EL (cell line): ENCODE data around the gene ITGB7.
"Not testable (repeated sequence)": the region's sequence is repeated elsewhere in the genome, so short reads cannot be mapped to it uniquely, and the experiment has no call there.

Experiments used
- DNase-seq: peaks from one replicate; pipeline ENCODE4 v3.0.0-alpha.2; 2016

The ITGB7 gene

GRCh38 chr12:53176750-53177149 is 30.3 kb downstream of the ITGB7 start:
- no peak for DNase-seq

- DNase-seq = peak; percentile 65
Measured at GRCh38 chr12:53174881-53175491, 32.1 kb downstream of the ITGB7 start.

- DNase-seq = peak; percentile 70
Measured at GRCh38 chr12:53173085-53173715, 33.9 kb downstream of the ITGB7 start.

GRCh38 chr12:53172352-53172751 is 34.7 kb downstream of the ITGB7 start:
- DNase-seq = peak; percentile 66

- DNase-seq = no peak
Measured at GRCh38 chr12:53171725-53172329, 35.2 kb downstream of the ITGB7 start.

- DNase-seq = peak; percentile 37
Measured at GRCh38 chr12:53170876-53171724, 36.0 kb downstream of the ITGB7 start.

- DNase-seq = no peak
Measured at GRCh38 chr12:53170215-53170614, 36.8 kb downstream of the ITGB7 start.

- DNase-seq = no peak
Measured at GRCh38 chr12:53169644-53170043, 37.4 kb downstream of the ITGB7 start.

- DNase-seq = no peak
Measured at GRCh38 chr12:53166837-53167236, 40.2 kb downstream of the ITGB7 start.

GRCh38 chr12:53163008-53163407 is 44.0 kb downstream of the ITGB7 start:
- not testable (repeated sequence) for DNase-seq

- DNase-seq = no peak
Measured at GRCh38 chr12:53161119-53161911, 45.7 kb downstream of the ITGB7 start.

- DNase-seq = no peak
Measured at GRCh38 chr12:53160673-53161072, 46.4 kb downstream of the ITGB7 start.

GRCh38 chr12:53160000-53160399 is 47.1 kb downstream of the ITGB7 start:
- no peak for DNase-seq

- peak; percentile 82 for DNase-seq
Measured at GRCh38 chr12:53159195-53159839, 47.7 kb downstream of the ITGB7 start.

- DNase-seq = no peak
Measured at GRCh38 chr12:53152390-53152789, 54.7 kb downstream of the ITGB7 start.

- no peak for DNase-seq
Measured at GRCh38 chr12:53151039-53151438, 56.0 kb downstream of the ITGB7 start.

GRCh38 chr12:53147653-53148052 is 59.4 kb downstream of the ITGB7 start:
- no peak for DNase-seq

GRCh38 chr12:53147181-53147580 is 59.9 kb downstream of the ITGB7 start:
- no peak for DNase-seq

- peak; percentile 36 for DNase-seq
Measured at GRCh38 chr12:53145383-53146260, 61.4 kb downstream of the ITGB7 start.

- DNase-seq = no peak
Measured at GRCh38 chr12:53143355-53143754, 63.7 kb downstream of the ITGB7 start.
